ENCODE results near the gene DENND1A. TPM values are rescaled to one million over a fixed set of nuclear protein-coding genes. Genes with fewer than 3 reads are reported as not detected.

The DENND1A gene
- total RNA-seq, 1 experiment from 2014 or later = 29.7 TPM

DNA sequence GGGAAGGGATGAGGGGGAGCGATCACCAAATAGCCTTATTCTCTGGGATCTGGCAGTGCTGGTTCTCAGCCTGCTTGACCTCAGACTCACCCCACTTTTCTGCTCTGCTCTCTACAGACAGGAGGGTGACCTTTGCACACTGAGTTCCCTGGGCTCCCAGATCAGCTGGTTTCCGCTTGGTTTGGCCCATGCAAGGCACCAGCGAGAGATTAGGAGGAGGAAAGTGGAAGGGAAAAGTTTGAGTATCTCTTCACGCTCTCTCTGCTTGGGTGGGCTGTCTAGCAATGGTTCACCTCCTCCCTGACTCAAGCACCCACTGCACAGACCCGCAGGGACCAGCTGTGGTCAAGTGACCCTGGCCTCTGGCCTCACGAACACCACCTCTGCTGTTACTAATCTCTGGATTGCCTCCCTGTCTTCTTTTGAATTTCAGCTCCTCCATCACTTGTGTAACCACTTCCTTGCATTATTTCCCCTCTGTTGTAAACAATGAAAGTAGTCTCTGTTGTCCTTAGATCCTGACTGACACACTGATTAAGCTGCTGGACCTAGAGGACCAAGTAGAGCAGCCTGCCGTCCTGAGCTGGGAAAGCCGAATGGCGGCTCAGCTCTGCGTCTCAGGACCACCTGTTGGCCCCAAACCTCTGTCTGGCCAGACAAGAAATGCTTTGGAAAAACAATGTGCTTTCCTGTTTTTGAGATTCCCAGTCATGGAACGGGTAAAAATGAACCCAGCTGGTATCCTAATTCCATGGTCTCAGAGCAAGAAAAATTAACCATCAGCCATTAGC lies 387.3 kb downstream of the DENND1A start:
- Histone ChIP-seq H2AFZ (ENCODE audit: low read length) (no peak overlapping the region), H3K4me1 (ENCODE audit: insufficient read depth, low read length) (no peaks in the 10 kb centered on the region), H3K9me2 (replicated peaks; ENCODE audit: low read length) (no peaks in the 10 kb centered on the region), H3F3A (ENCODE audit: low read length, unreplicated experiment) (no peaks in the 10 kb centered on the region), H4K20me1 (ENCODE audit: low read length) (no peaks in the 10 kb centered on the region), H3K9ac (ENCODE audit: low read length) (no peak overlapping the region), H3K79me2 (ENCODE audit: low read length) (no peaks in the 10 kb centered on the region), H3K4me2 (ENCODE audit: low read length) (no peak overlapping the region), H3K27ac (ENCODE audit: low read length) (no peak overlapping the region), H3K27me3 (ENCODE audit: low read length) (no peaks in the 10 kb centered on the region), H3K36me3 (ENCODE audit: low read depth, low read length) (no peaks in the 10 kb centered on the region), H3K9me3 (ENCODE audit: low read length) (no peaks in the 10 kb centered on the region), H3K4me3 (ENCODE audit: low read length) (no peak overlapping the region)
- POLR2A ChIA-PET (ENCODE audit: unreplicated experiment) = interaction anchor here (0.6 kb wide), 1 partner anchor 472 kb away, joined by 6 read pairs; no protein-coding TSS in a partner anchor
- TF ChIP-seq, protein P1, sequence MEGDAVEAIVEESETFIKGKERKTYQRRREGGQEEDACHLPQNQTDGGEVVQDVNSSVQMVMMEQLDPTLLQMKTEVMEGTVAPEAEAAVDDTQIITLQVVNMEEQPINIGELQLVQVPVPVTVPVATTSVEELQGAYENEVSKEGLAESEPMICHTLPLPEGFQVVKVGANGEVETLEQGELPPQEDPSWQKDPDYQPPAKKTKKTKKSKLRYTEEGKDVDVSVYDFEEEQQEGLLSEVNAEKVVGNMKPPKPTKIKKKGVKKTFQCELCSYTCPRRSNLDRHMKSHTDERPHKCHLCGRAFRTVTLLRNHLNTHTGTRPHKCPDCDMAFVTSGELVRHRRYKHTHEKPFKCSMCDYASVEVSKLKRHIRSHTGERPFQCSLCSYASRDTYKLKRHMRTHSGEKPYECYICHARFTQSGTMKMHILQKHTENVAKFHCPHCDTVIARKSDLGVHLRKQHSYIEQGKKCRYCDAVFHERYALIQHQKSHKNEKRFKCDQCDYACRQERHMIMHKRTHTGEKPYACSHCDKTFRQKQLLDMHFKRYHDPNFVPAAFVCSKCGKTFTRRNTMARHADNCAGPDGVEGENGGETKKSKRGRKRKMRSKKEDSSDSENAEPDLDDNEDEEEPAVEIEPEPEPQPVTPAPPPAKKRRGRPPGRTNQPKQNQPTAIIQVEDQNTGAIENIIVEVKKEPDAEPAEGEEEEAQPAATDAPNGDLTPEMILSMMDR (conservative IDR thresholded peaks at IDR 0.05; ENCODE audit: low read depth, low read length) = no peak
- TF ChIP-seq EZH2phosphoT487 (IDR thresholded peaks at IDR 0.05; ENCODE audit: borderline replicate concordance, low read length) (no peak), EZH2 (IDR thresholded peaks at IDR 0.05; ENCODE audit: low read length, unreplicated experiment) (no peak)
- no TSS peak for BruUV-seq (replicated peaks)
- no peak for DNase-seq
- CTCF ChIA-PET = no interaction called here
- ATAC-seq = no peak
- intact Hi-C loops (cut with micrococcal nuclease) = loop anchor here (5.0 to 10.0 kb wide), 3 partner anchors 385 to 572 kb away; partner anchors contain the start of gene LHX2

DNA sequence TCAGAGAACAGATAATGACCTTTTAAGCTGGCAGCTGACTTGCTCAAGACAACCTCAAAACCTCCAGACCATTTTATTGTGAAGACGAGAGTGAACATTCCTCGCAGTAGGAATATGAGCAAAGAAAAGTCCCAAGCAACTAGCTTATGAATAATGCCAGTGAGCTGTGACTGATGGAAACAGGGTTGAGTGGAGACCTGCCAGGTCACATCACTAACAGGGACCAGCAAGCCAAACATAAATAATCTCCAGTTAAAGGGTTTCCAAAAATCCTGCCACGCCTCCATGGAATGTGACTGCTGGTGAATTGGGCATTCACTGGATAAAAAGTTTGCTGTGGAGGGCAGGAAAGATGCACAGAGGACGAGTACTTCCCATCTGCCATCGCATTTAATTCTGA lies 388.5 kb downstream of the DENND1A start:
- Histone ChIP-seq H3K79me2 (ENCODE audit: low read length) (no peaks in the 10 kb centered on the region), H3F3A (ENCODE audit: low read length, unreplicated experiment) (no peaks in the 10 kb centered on the region), H3K9me2 (replicated peaks; ENCODE audit: low read length) (no peaks in the 10 kb centered on the region), H3K27ac (ENCODE audit: low read length) (no peak overlapping the region), H3K9ac (ENCODE audit: low read length) (no peak overlapping the region), H4K20me1 (ENCODE audit: low read length) (no peaks in the 10 kb centered on the region), H3K4me2 (ENCODE audit: low read length) (no peak overlapping the region), H3K4me1 (ENCODE audit: insufficient read depth, low read length) (no peaks in the 10 kb centered on the region), H3K36me3 (ENCODE audit: low read depth, low read length) (no peaks in the 10 kb centered on the region), H3K4me3 (ENCODE audit: low read length) (no peak overlapping the region), H2AFZ (ENCODE audit: low read length) (no peak overlapping the region), H3K27me3 (ENCODE audit: low read length) (no peaks in the 10 kb centered on the region), H3K9me3 (ENCODE audit: low read length) (no peaks in the 10 kb centered on the region)
- ChIA-PET CTCF (no interaction called here), POLR2A (ENCODE audit: unreplicated experiment) (no interaction called here)
- intact Hi-C loops (cut with micrococcal nuclease) = loop anchor here (5.0 to 10.0 kb wide), 3 partner anchors 386 to 573 kb away; partner anchors contain the start of gene LHX2
- BruUV-seq (replicated peaks) = no TSS peak
- DNase-seq (no peak), ATAC-seq (no peak)
- TF ChIP-seq, protein P1 (conservative IDR thresholded peaks at IDR 0.05; ENCODE audit: low read depth, low read length) = no peak
- no peak for TF ChIP-seq EZH2phosphoT487 (IDR thresholded peaks at IDR 0.05; ENCODE audit: borderline replicate concordance, low read length)
- no peak for TF ChIP-seq EZH2 (IDR thresholded peaks at IDR 0.05; ENCODE audit: low read length, unreplicated experiment)

DNA sequence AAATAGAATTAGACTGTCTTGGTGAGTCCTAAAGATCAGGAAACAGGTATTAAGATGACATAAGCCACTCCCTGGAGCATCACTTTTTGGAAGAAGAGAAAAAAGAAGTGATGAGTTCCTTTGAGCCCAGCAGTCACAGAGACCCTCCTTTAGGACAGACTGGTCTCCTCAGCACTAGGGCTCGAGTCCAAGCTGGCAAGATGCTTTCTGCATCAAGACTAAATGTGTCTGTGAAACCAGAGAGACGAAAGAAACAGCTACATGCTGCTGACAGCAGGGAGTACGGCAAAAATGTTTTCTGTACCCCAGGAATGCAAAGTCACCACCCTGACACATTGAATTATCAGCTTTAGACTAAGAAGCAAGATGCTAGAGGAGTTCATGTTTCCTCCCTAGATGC lies 389.5 kb downstream of the DENND1A start:
- DNase-seq = no peak
- no TSS peak for BruUV-seq (replicated peaks)

More for the DNA sequence above, 389.5 kb downstream of the DENND1A start:
- Histone ChIP-seq H3K4me3 (ENCODE audit: low read length) (no peak overlapping the region), H3K4me2 (ENCODE audit: low read length) (no peak overlapping the region), H3K9me3 (ENCODE audit: low read length) (no peaks in the 10 kb centered on the region), H4K20me1 (ENCODE audit: low read length) (no peaks in the 10 kb centered on the region), H3K9ac (ENCODE audit: low read length) (no peak overlapping the region), H3K9me2 (replicated peaks; ENCODE audit: low read length) (no peaks in the 10 kb centered on the region), H2AFZ (ENCODE audit: low read length) (no peak overlapping the region), H3K79me2 (ENCODE audit: low read length) (no peaks in the 10 kb centered on the region), H3K27me3 (ENCODE audit: low read length) (no peaks in the 10 kb centered on the region), H3K4me1 (ENCODE audit: insufficient read depth, low read length) (no peaks in the 10 kb centered on the region), H3K27ac (ENCODE audit: low read length) (no peak overlapping the region), H3K36me3 (ENCODE audit: low read depth, low read length) (no peaks in the 10 kb centered on the region), H3F3A (ENCODE audit: low read length, unreplicated experiment) (no peaks in the 10 kb centered on the region)
- TF ChIP-seq, protein P1 (conservative IDR thresholded peaks at IDR 0.05; ENCODE audit: low read depth, low read length) = no peak
- TF ChIP-seq EZH2phosphoT487 (IDR thresholded peaks at IDR 0.05; ENCODE audit: borderline replicate concordance, low read length) (no peak), EZH2 (IDR thresholded peaks at IDR 0.05; ENCODE audit: low read length, unreplicated experiment) (no peak)
- ChIA-PET CTCF (no interaction called here), POLR2A (ENCODE audit: unreplicated experiment) (interaction anchor here (0.7 kb wide), 1 partner anchor 669 kb away, joined by 3 read pairs; no protein-coding TSS in a partner anchor)
- intact Hi-C loops (cut with micrococcal nuclease) = loop anchor here (5.0 to 10.0 kb wide), 3 partner anchors 387 to 574 kb away; partner anchors contain the start of gene LHX2
- ATAC-seq = no peak

Data from PC-3 (cell line).